ENCODE data around the gene PELI2. TPM values are rescaled to one million over a fixed set of nuclear protein-coding genes. Genes with fewer than 3 reads are reported as not detected.

Gene PELI2
- total and polyA plus RNA-seq, 2 of the 4 experiments (the other 2 are of a cell fraction), result 6.0 to 36.7 TPM

DNA sequence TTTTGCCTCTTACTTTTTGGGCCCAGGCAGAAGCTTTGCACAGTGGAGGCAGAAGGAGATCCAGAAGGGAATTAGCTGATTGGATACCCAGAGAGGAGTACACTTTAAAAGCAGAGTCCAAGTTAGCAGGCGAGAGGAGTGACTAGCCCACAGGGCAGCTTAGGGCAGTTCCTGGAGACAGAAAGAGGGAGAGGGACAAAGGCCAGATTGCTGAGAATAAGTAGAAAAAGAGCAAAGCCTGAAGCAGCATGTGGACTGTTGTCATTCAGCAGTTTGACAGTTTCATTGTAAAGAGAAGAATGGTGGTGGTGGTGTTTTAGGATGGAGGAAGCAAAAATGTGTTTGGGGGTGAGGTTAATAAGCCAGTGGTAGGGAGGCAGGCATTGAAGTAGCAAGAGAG is 95.1 kb downstream of the PELI2 start:
- H4K5ac ChIP-seq (ENCODE audit: low read depth, low read length), result no peak overlapping the region
- no peak overlapping the region for H3K18ac ChIP-seq (ENCODE audit: low read depth, low read length)
- no peak overlapping the region for H3K9ac ChIP-seq (ENCODE audit: low read depth, low read length)
- TF ChIP-seq POLR2A (IDR thresholded peaks at IDR 0.05; ENCODE audit: low read depth, low read length), result no peak
- no peak for TF ChIP-seq MAFK (IDR thresholded peaks at IDR 0.05; ENCODE audit: low read depth, low read length)
- TF ChIP-seq, protein P1, sequence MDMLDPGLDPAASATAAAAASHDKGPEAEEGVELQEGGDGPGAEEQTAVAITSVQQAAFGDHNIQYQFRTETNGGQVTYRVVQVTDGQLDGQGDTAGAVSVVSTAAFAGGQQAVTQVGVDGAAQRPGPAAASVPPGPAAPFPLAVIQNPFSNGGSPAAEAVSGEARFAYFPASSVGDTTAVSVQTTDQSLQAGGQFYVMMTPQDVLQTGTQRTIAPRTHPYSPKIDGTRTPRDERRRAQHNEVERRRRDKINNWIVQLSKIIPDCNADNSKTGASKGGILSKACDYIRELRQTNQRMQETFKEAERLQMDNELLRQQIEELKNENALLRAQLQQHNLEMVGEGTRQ (IDR thresholded peaks at IDR 0.05; ENCODE audit: low read depth, low read length), result no peak
- no peak for TF ChIP-seq CHD1 (IDR thresholded peaks at IDR 0.05; ENCODE audit: low read depth, low read length)
- TF ChIP-seq FOS (IDR thresholded peaks at IDR 0.05; ENCODE audit: low read depth, low read length), result no peak
- TF ChIP-seq RAD21 (IDR thresholded peaks at IDR 0.05; ENCODE audit: low read length), result no peak
- TF ChIP-seq, protein P2, sequence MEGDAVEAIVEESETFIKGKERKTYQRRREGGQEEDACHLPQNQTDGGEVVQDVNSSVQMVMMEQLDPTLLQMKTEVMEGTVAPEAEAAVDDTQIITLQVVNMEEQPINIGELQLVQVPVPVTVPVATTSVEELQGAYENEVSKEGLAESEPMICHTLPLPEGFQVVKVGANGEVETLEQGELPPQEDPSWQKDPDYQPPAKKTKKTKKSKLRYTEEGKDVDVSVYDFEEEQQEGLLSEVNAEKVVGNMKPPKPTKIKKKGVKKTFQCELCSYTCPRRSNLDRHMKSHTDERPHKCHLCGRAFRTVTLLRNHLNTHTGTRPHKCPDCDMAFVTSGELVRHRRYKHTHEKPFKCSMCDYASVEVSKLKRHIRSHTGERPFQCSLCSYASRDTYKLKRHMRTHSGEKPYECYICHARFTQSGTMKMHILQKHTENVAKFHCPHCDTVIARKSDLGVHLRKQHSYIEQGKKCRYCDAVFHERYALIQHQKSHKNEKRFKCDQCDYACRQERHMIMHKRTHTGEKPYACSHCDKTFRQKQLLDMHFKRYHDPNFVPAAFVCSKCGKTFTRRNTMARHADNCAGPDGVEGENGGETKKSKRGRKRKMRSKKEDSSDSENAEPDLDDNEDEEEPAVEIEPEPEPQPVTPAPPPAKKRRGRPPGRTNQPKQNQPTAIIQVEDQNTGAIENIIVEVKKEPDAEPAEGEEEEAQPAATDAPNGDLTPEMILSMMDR (conservative IDR thresholded peaks at IDR 0.05; ENCODE audit: low read depth, low read length), result no peak
- TF ChIP-seq BHLHE40 (IDR thresholded peaks at IDR 0.05; ENCODE audit: low read depth, low read length), result no peak
- TF ChIP-seq, protein P3, sequence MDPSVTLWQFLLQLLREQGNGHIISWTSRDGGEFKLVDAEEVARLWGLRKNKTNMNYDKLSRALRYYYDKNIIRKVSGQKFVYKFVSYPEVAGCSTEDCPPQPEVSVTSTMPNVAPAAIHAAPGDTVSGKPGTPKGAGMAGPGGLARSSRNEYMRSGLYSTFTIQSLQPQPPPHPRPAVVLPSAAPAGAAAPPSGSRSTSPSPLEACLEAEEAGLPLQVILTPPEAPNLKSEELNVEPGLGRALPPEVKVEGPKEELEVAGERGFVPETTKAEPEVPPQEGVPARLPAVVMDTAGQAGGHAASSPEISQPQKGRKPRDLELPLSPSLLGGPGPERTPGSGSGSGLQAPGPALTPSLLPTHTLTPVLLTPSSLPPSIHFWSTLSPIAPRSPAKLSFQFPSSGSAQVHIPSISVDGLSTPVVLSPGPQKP (IDR thresholded peaks at IDR 0.05; ENCODE audit: borderline replicate concordance, low read depth, low read length), result no peak
- no peak for TF ChIP-seq RCOR1 (IDR thresholded peaks at IDR 0.05; ENCODE audit: insufficient replicate concordance, low read length)
- TF ChIP-seq SMC3 (IDR thresholded peaks at IDR 0.05; ENCODE audit: low read depth, low read length), result no peak
- TF ChIP-seq CEBPB (IDR thresholded peaks at IDR 0.05; ENCODE audit: low read depth, low read length), result no peak
- no peak for TF ChIP-seq MAZ (IDR thresholded peaks at IDR 0.05; ENCODE audit: borderline replicate concordance, low read depth, low read length)
- TF ChIP-seq NFE2L2 (IDR thresholded peaks at IDR 0.05; ENCODE audit: low read depth, low read length), result no peak
- TF ChIP-seq MXI1 (IDR thresholded peaks at IDR 0.05; ENCODE audit: borderline replicate concordance, low read depth, low read length), result no peak
- no peak for TF ChIP-seq RFX5 (IDR thresholded peaks at IDR 0.05; ENCODE audit: low read depth, low read length)
- H3K9me1 ChIP-seq (ENCODE audit: insufficient read depth, low read length), result peaks cover 7% of the 10 kb centered on the region; the same call in 1 of the 2 replicates
- H3K4ac ChIP-seq (ENCODE audit: low read depth, low read length), result no peak overlapping the region
- H4K91ac ChIP-seq (ENCODE audit: insufficient read depth, low read depth, low read length), result no peak overlapping the region
- H4K8ac ChIP-seq (ENCODE audit: low read depth in 2 of 2, low read length in 2 of 2), result no peak overlapping the region
- ChIA-PET POLR2A (ENCODE audit: unreplicated experiment) (no interaction called here), CTCF (interaction anchor here (0.5 kb wide), 1 partner anchor 1619 kb away, joined by 4 read pairs; no protein-coding TSS in a partner anchor)
- no peak overlapping the region for H3K56ac ChIP-seq (ENCODE audit: extremely low read depth, insufficient read depth, low read length)
- no peak overlapping the region for H2AFZ ChIP-seq (replicated peaks; ENCODE audit: low read length, poor library complexity)
- no peak overlapping the region for H3K4me2 ChIP-seq (ENCODE audit: low read depth, low read length)
- in situ Hi-C loops (cut with MboI; ENCODE audit: low sequenced_read_pairs) (no loop called here), dilution Hi-C loops (cut with HindIII; ENCODE audit: low sequenced_read_pairs, unreplicated experiment) (no loop called here), intact Hi-C loops (cut with micrococcal nuclease) (no loop called here)
- DNase-seq, result no peak
- no peak overlapping the region for H2AK5ac ChIP-seq (ENCODE audit: low read depth, low read length)
- H3K23ac ChIP-seq (ENCODE audit: low read depth, low read length), result no peak overlapping the region
- no peak overlapping the region for H2BK20ac ChIP-seq (ENCODE audit: low read depth, low read length)
- H3K14ac ChIP-seq (replicated peaks; ENCODE audit: low read depth, low read length), result no peak overlapping the region
- H3K4me3 ChIP-seq (ENCODE audit: insufficient read depth, low read depth, low read length), result no peak overlapping the region
- no CpG with 5 or more reads among the region's 1 CpG for WGBS, 2 experiments (ENCODE audit: extremely low coverage in 2 of 2, insufficient read length in 1 of 2)
- no peak overlapping the region for H2AK9ac ChIP-seq (replicated peaks; ENCODE audit: low read depth, low read length, poor library complexity)
- no peak overlapping the region for H2BK15ac ChIP-seq (ENCODE audit: low read depth, low read length)
- no peak overlapping the region for H2BK5ac ChIP-seq (ENCODE audit: low read depth, low read length, poor library complexity, severe bottlenecking)
- no peak overlapping the region for H3K27ac ChIP-seq (ENCODE audit: insufficient read depth, low read length)
- no peaks in the 10 kb centered on the region for H3K9me3 ChIP-seq (ENCODE audit: control insufficient read depth, insufficient read depth, low read length)
- peaks cover 2% of the 10 kb centered on the region; the same call in 1 of the 2 replicates for H4K20me1 ChIP-seq (ENCODE audit: insufficient read depth, low read length)
- H3K36me3 ChIP-seq (ENCODE audit: control insufficient read depth, insufficient read depth, low read length), result no peaks in the 10 kb centered on the region
- peaks cover 7% of the 10 kb centered on the region for H3K4me1 ChIP-seq (ENCODE audit: control insufficient read depth, insufficient read depth, low read length)
- no peaks in the 10 kb centered on the region for H3K27me3 ChIP-seq (ENCODE audit: control insufficient read depth, insufficient read depth, low read length)
- no peak for ATAC-seq (ENCODE audit: low read depth)
- BruUV-seq (replicated peaks), result no TSS peak
- no peak overlapping the region for H2BK120ac ChIP-seq (ENCODE audit: low read depth, low read length)
- peaks cover 15 to 38% of the 10 kb centered on the region in 2 experiments; a peak in 2 of 4 replicates for H3K79me1 ChIP-seq (ENCODE audit: low read depth in 1 of 2, low read length in 2 of 2)
